Gastrocnemius medialis (tissue), 4 donors: ENCODE data around the gene MTA1.

Source experiments
- POLR2A ChIP-seq, 2 donors: fragments of 450-650 bp; IDR thresholded peaks; one replicate each; pipeline ENCODE4 v1.6.1; 2017; ENCODE audit warnings: antibody characterized with exemption in 2 of 2, mild to moderate bottlenecking in 2 of 2, moderate library complexity in 2 of 2
- TF ChIP-seq, protein P1 (sequence below), 5 experiments: fragments of 450-650 bp in 3 of 5; fragments of 200-600 bp in 2 of 5; sonication (generic) in 2 of 5; IDR thresholded peaks in 4 of 5; conservative IDR thresholded peaks in 1 of 5; 1 replicate in 4 of 5; 2 replicates in 1 of 5; pipeline ENCODE4 v1.5.1; 2016 to 2019; ENCODE audit warnings: antibody characterized with exemption in 5 of 5, mild to moderate bottlenecking in 3 of 5, moderate library complexity in 3 of 5

DNA sequence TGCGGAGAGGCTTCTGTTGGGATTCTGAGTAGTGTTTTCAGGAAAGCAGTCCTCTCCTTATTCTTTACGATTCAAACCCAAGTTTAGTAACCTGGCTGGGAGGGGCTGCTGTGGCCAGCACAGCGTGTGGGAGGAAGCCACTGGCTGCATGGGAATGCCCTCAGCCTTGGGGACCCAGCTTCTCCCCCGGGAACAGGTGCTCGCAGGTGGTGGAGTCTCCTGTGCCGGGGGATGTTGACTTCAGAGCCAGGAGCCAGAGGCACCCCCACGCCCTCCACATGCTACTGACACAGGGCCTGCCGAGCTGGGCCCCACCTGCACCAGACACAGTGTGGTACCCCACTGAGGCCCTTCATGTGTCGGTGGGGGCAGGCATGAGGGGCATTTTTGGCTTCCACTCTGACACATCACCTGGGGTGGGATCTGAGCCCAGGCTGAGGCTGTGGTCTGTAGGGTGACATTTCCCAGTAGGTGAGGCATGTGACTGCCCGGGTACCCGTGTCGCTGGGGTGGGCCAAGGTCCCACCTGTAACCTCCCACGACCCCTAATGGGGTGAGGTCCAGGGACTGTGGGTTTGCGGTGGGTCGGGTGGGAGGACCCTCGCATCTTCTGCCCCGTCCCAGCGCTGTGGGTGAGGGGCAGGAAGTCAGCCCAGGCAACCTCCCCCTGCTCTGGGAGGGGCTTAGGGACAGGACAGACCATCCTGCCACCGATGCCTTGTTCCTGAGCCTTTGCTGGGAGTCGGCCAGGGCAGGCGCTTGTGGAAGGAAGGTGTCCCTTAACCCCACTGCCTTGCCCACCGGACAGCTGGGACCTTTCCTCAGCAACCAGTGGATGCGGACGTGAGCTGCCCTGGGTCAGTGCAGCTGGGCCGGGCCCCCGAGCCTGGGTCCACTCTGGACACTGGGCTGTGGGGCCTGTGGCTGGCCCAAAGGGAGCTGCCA is 26.5 kb downstream of the MTA1 start:
- no peak for TF ChIP-seq POLR2A (IDR thresholded peaks at IDR 0.05)
- TF ChIP-seq, protein P1, sequence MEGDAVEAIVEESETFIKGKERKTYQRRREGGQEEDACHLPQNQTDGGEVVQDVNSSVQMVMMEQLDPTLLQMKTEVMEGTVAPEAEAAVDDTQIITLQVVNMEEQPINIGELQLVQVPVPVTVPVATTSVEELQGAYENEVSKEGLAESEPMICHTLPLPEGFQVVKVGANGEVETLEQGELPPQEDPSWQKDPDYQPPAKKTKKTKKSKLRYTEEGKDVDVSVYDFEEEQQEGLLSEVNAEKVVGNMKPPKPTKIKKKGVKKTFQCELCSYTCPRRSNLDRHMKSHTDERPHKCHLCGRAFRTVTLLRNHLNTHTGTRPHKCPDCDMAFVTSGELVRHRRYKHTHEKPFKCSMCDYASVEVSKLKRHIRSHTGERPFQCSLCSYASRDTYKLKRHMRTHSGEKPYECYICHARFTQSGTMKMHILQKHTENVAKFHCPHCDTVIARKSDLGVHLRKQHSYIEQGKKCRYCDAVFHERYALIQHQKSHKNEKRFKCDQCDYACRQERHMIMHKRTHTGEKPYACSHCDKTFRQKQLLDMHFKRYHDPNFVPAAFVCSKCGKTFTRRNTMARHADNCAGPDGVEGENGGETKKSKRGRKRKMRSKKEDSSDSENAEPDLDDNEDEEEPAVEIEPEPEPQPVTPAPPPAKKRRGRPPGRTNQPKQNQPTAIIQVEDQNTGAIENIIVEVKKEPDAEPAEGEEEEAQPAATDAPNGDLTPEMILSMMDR (IDR thresholded peaks at IDR 0.05 in 4 of 5, conservative IDR thresholded peaks at IDR 0.05 in 1 of 5) = no peak
